GM18517 (cell line): ENCODE data around the gene ANKRD23.
"Not testable (repeated sequence)": the region's sequence is repeated elsewhere in the genome, so short reads cannot be mapped to it uniquely, and the experiment has no call there.

Source experiments
- ATAC-seq: cut with Tn5 transposase; IDR thresholded peaks from one replicate; pipeline ENCODE4 v1.9.1; 2021; ENCODE audit warnings: mild to moderate bottlenecking, moderate library complexity; ENCODE audit not compliant: unreplicated experiment

Gene ANKRD23

GRCh38 chr2:96801005-96801785 lies 42.6 kb downstream of the ANKRD23 start:
- peak; percentile 55 for ATAC-seq

- ATAC-seq: peak; percentile 8
Measured at GRCh38 chr2:96800061-96801004, 43.5 kb downstream of the ANKRD23 start.

- ATAC-seq: no peak
Measured at GRCh38 chr2:96799623-96799935, 44.2 kb downstream of the ANKRD23 start.

GRCh38 chr2:96798733-96799622 lies 44.8 kb downstream of the ANKRD23 start:
- no peak for ATAC-seq

GRCh38 chr2:96797066-96797625 lies 46.7 kb downstream of the ANKRD23 start:
- no peak for ATAC-seq

GRCh38 chr2:96796497-96796896 lies 47.3 kb downstream of the ANKRD23 start:
- ATAC-seq: not testable (repeated sequence)

- ATAC-seq: no peak
Measured at GRCh38 chr2:96795076-96795475, 48.7 kb downstream of the ANKRD23 start.

GRCh38 chr2:96792772-96793749 lies 50.8 kb downstream of the ANKRD23 start:
- ATAC-seq: no peak

- ATAC-seq: no peak
Measured at GRCh38 chr2:96789245-96789617, 54.6 kb downstream of the ANKRD23 start.

GRCh38 chr2:96788442-96789244 lies 55.2 kb downstream of the ANKRD23 start:
- ATAC-seq: no peak
